Vagina (tissue), 2 donors: ENCODE results near the gene MICAL2. TPM values are rescaled to one million over a fixed set of nuclear protein-coding genes. Genes with fewer than 3 reads are reported as not detected.

ENCODE experiments used
- DNase-seq, 2 donors: peaks; one replicate each; pipeline ENCODE4 v3.0.0-alpha.2; 2017; ENCODE audit errors: extremely low spot score in 2 of 2
- H3K27ac ChIP-seq: fragments of 200-600 bp; sonication (generic); one replicate; pipeline ENCODE4 v1.5.1; 2019
- H3K27me3 ChIP-seq: fragments of 200-600 bp; sonication (generic); one replicate; pipeline ENCODE4 v1.5.1; 2019
- H3K36me3 ChIP-seq, 2 donors: fragments of 200-600 bp; sonication (generic); one replicate each; pipeline ENCODE4 v1.5.1; 2017 to 2019
- H3K4me1 ChIP-seq: fragments of 200-600 bp; sonication (generic); one replicate; pipeline ENCODE4 v1.5.1; 2019
- H3K4me3 ChIP-seq, 2 donors: fragments of 200-600 bp; sonication (generic); 1 replicate in 1 of 2; 2 replicates in 1 of 2; pipeline ENCODE4 v1.5.1; 2016 to 2019
- H3K9me3 ChIP-seq: fragments of 200-600 bp; sonication (generic); one replicate; pipeline ENCODE4 v1.5.1; 2019
- CTCF ChIP-seq, 3 experiments: fragments of 450-650 bp in 2 of 3; fragments of 200-600 bp in 1 of 3; sonication (generic) in 1 of 3; IDR thresholded peaks; one replicate each; pipeline ENCODE4 v1.5.1; 2017 to 2019; ENCODE audit warnings: antibody characterized with exemption in 3 of 3, mild to moderate bottlenecking in 2 of 3, moderate library complexity in 2 of 3
- POLR2A ChIP-seq, 2 donors: fragments of 450-650 bp; IDR thresholded peaks; one replicate each; pipeline ENCODE4 v1.6.1; 2017; ENCODE audit warnings: antibody characterized with exemption in 2 of 2, mild to moderate bottlenecking in 2 of 2, moderate library complexity in 2 of 2
- POLR2AphosphoS5 ChIP-seq, 2 donors: sonication (generic); formaldehyde crosslinking; IDR thresholded peaks; one replicate each; pipeline ENCODE4 v1.9.0; 2017; ENCODE audit warnings: antibody characterized with exemption in 2 of 2, mild to moderate bottlenecking in 2 of 2, low read depth in 1 of 2; ENCODE audit not compliant: insufficient read depth in 1 of 2
- intact Hi-C: fragments of 100-400 bp; cut with DNase I; formaldehyde crosslinking; loops from one replicate; pipeline ENCODE4 v1.15.1; 2023
- total RNA-seq: library from RNA; depleted of rRNA; stranded (reverse); fragments of >200 nt; gene quantifications from one replicate; pipeline ENCODE4 v1.2.3, GENCODE V29; 2016

Gene MICAL2
- total RNA-seq, 1 donor from 2014 or later: 41.7 TPM

DNA sequence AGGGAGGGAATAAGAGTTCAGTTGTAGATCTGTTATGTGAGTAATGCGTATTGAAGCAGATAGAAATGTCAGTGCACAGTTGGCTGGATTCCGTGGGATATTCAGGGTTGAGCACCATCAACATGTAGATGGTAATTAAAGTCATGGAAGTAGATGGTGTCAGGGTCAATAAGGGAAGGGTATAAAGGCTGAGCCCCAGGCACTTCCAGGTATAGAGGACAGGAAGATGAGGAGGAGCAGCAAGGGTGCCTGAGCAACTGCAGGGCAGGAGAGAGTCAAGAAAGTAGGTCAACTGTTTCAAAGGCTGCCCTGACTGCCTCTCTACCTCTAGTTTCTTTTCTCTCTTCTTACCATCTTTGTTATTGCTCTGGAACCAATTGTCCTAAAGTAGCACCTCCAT lies 85.9 kb downstream of the MICAL2 start:
- peaks cover 30% of the 10 kb centered on the region for H3K4me1 ChIP-seq

DNA sequence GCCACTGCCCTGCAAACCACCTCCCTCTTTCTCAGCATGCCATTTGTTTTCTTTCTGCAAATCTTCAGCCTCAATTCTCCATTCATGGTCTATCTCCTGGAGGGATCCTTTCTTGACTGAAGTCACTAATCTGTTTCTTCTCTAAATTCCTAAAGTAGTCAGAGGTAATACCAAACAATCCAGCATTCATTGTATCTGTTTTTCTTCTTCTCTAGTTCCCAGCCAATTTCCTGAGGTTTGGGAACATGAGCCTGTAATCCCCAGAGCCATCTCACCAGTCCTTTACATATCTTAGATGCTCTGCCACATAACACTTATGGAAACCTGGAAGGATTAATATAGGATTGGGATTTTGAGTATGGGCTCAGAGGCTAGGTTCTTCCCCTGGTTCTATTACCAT lies 86.5 kb downstream of the MICAL2 start:
- H3K9me3 ChIP-seq: no peaks in the 10 kb centered on the region

More for the DNA sequence above, 85.9 kb downstream of the MICAL2 start:
- Histone ChIP-seq H3K4me3 (no peak overlapping the region), H3K9me3 (no peaks in the 10 kb centered on the region), H3K27me3 (no peaks in the 10 kb centered on the region), H3K27ac (no peak overlapping the region), H3K36me3 (no peaks in the 10 kb centered on the region)
- intact Hi-C loops: no loop called here
- no peak for TF ChIP-seq POLR2AphosphoS5 (IDR thresholded peaks at IDR 0.05; ENCODE audit: insufficient read depth in 1 of 2, low read depth in 1 of 2)
- TF ChIP-seq POLR2A (IDR thresholded peaks at IDR 0.05): no peak
- no peak for TF ChIP-seq CTCF (IDR thresholded peaks at IDR 0.05)
- no peak for DNase-seq

DNA sequence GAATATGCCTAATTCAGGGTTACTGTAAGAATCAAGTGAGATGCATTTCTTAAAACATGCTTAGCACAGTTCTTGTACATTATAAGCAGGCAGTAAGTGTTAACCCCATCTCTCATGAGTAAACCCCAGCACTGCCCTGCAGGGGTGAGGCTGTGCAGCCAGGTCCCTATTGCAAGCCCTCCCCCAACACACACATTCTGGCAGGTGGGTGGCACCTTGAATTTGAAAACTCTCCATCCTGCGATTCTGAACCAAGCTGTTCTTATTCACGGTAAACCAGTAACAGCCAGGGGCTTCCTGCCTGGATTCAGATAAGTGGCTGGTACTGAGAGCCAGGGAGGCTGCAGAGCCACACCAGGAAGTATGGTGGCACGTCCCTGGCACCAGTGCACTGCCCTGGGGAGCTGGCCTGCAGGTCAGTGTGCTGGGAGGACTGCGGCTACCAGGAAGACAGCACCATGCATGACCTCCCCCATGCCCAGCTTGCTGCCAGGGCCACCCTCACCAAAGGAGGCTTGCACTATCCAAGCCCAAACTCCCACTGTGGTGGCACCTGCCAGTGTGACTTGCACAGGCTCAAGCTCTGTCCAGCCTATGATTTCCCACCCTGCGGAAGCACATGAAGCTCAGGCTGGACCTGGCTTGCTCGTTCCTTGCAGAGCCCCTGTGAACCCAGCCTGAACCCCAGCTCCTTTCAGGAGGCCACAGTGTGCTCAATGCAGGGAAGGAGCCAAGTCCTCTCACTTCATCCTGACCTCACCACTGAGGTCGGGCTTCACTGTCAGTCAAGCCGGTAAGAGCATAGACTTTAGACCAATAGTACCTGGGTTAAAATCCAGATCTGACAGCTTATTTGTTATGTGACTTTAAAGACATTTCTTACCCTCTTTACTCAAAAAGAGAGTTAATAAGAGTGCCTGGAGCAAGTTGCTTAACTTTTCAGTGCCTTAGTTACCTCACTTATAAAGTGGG lies 88.1 kb downstream of the MICAL2 start:
- H3K27ac ChIP-seq: no peak overlapping the region
- no peaks in the 10 kb centered on the region for H3K36me3 ChIP-seq
- no peak for TF ChIP-seq POLR2AphosphoS5 (IDR thresholded peaks at IDR 0.05; ENCODE audit: insufficient read depth in 1 of 2, low read depth in 1 of 2)
- no peaks in the 10 kb centered on the region for H3K27me3 ChIP-seq
- no peaks in the 10 kb centered on the region for H3K9me3 ChIP-seq
- no peak for DNase-seq
- H3K4me3 ChIP-seq: no peak overlapping the region
- intact Hi-C loops: no loop called here
- H3K4me1 ChIP-seq: peaks cover 31% of the 10 kb centered on the region

More for the DNA sequence above, 86.5 kb downstream of the MICAL2 start:
- H3K4me1 ChIP-seq: peaks cover 31% of the 10 kb centered on the region
- intact Hi-C loops: no loop called here
- H3K4me3 ChIP-seq: no peak overlapping the region
- H3K27me3 ChIP-seq: no peaks in the 10 kb centered on the region
- no peaks in the 10 kb centered on the region for H3K36me3 ChIP-seq
- H3K27ac ChIP-seq: no peak overlapping the region
- no peak for TF ChIP-seq POLR2AphosphoS5 (IDR thresholded peaks at IDR 0.05; ENCODE audit: insufficient read depth in 1 of 2, low read depth in 1 of 2)
- DNase-seq: no peak

- Histone ChIP-seq H3K36me3 (no peaks in the 10 kb centered on the region), H3K4me1 (peaks cover 31% of the 10 kb centered on the region), H3K4me3 (no peak overlapping the region), H3K9me3 (no peaks in the 10 kb centered on the region), H3K27ac (no peak overlapping the region), H3K27me3 (no peaks in the 10 kb centered on the region)
- TF ChIP-seq POLR2A (IDR thresholded peaks at IDR 0.05) (no peak), CTCF (IDR thresholded peaks at IDR 0.05) (no peak), POLR2AphosphoS5 (IDR thresholded peaks at IDR 0.05; ENCODE audit: insufficient read depth in 1 of 2, low read depth in 1 of 2) (no peak)
- DNase-seq: no peak
- intact Hi-C loops: no loop called here
Measured at GRCh38 chr11:12199231-12199948, 89.0 kb downstream of the MICAL2 start.

GRCh38 chr11:12200279-12200990 lies 90.0 kb downstream of the MICAL2 start:
- no peaks in the 10 kb centered on the region for H3K36me3 ChIP-seq
- intact Hi-C loops: no loop called here
- H3K27me3 ChIP-seq: no peaks in the 10 kb centered on the region
- no peak overlapping the region for H3K4me3 ChIP-seq
- DNase-seq: no peak
- TF ChIP-seq POLR2A (IDR thresholded peaks at IDR 0.05): no peak
- no peak for TF ChIP-seq POLR2AphosphoS5 (IDR thresholded peaks at IDR 0.05; ENCODE audit: insufficient read depth in 1 of 2, low read depth in 1 of 2)
- TF ChIP-seq CTCF (IDR thresholded peaks at IDR 0.05): no peak
- peak overlapping the region; percentile 48 for H3K27ac ChIP-seq
- H3K9me3 ChIP-seq: no peaks in the 10 kb centered on the region
- peaks cover 31% of the 10 kb centered on the region for H3K4me1 ChIP-seq
